Measurements from ENCODE around the gene LTV1. TPM values are rescaled to one million over a fixed set of nuclear protein-coding genes. Genes with fewer than 3 reads are reported as not detected.

Gene LTV1
- total and polyA plus RNA-seq, 2 of the 8 experiments (the other 6 are each of a cell fraction or from before 2014, with no cell fraction given) = 8.0 to 46.9 TPM

- H2BK5ac ChIP-seq (ENCODE audit: low read depth, low read length) = no peak overlapping the region
- no peak overlapping the region for H3K4me2 ChIP-seq (ENCODE audit: insufficient read depth in 1 of 2, low read depth in 2 of 2, low read length in 2 of 2)
- peaks cover 0 to 7% (median 0%) of the 10 kb centered on the region in 4 experiments; a peak in 2 of 7 replicates for H3K4me1 ChIP-seq (replicated peaks in 1 of 4; ENCODE audit: control insufficient read depth in 3 of 4, insufficient read depth in 4 of 4, low read length in 3 of 4)
- no peak overlapping the region for H2BK12ac ChIP-seq (ENCODE audit: low read depth, low read length)
- H2AK5ac ChIP-seq (ENCODE audit: low read depth, low read length) = no peak overlapping the region
- no peak overlapping the region for H4K91ac ChIP-seq (replicated peaks; ENCODE audit: insufficient read length, low read length)
- no peak overlapping the region for H2BK120ac ChIP-seq (replicated peaks; ENCODE audit: low read depth, low read length)
- no peak overlapping the region for H4K8ac ChIP-seq (ENCODE audit: extremely low read depth, insufficient read depth, low read length)
- no peak overlapping the region for H3K23ac ChIP-seq (ENCODE audit: insufficient read length)
- no peak overlapping the region for H3K27ac ChIP-seq (ENCODE audit: low read depth, low read length)
- no peak for DNase-seq (ENCODE audit: low read depth in 1 of 2, low spot score in 2 of 2)
- H3K27me3 ChIP-seq (replicated peaks in 1 of 4; ENCODE audit: control insufficient read depth in 3 of 4, extremely low read depth in 1 of 4, insufficient read depth in 3 of 4, low read length in 3 of 4) = no peaks in the 10 kb centered on the region
- H3K9ac ChIP-seq (replicated peaks in 1 of 4; ENCODE audit: extremely low read depth in 1 of 4, low read depth in 3 of 4, low read length in 3 of 4) = no peak overlapping the region
- H3K23me2 ChIP-seq (ENCODE audit: low read depth, low read length) = no peaks in the 10 kb centered on the region; the same call in 1 of the 2 replicates
- H3K4me3 ChIP-seq (ENCODE audit: extremely low read depth in 1 of 4, insufficient read depth in 2 of 4, low read depth in 3 of 4, low read length in 4 of 4) = no peak overlapping the region
- no peaks in the 10 kb centered on the region for H3K79me2 ChIP-seq (ENCODE audit: control insufficient read depth in 1 of 2, insufficient read depth in 2 of 2, low read length in 2 of 2)
- ChIA-PET CTCF (ENCODE audit: partially characterized antibody) (interaction anchor here (0.9 to 4.1 kb wide), 4 partner anchors 13 to 46 kb away, joined by 3 to 15 read pairs (median 8); no protein-coding TSS in a partner anchor), POLR2A (ENCODE audit: partially characterized antibody) (no interaction called here)
- FAIRE-seq = no peak
- H4K20me1 ChIP-seq (replicated peaks in 1 of 2; ENCODE audit: control insufficient read depth in 1 of 2, insufficient read depth in 2 of 2, low read length in 2 of 2) = no peaks in the 10 kb centered on the region
- no peak overlapping the region for H3K4ac ChIP-seq (replicated peaks; ENCODE audit: insufficient read length, low read depth, low read length)
- no peaks in the 10 kb centered on the region for H3K9me3 ChIP-seq (ENCODE audit: insufficient read depth in 2 of 2, low read depth in 1 of 2, low read length in 1 of 2)
- WGBS, 2 experiments (ENCODE audit: extremely low coverage in 1 of 2, insufficient coverage in 1 of 2, insufficient read length in 1 of 2, insufficient replicate concordance in 2 of 2, low coverage in 1 of 2, low lambda C conversion rate in 2 of 2, missing lambda C conversion rate in 1 of 2) = 81% methylated on average over 3 of the region's 3 CpGs; no CpG with 5 or more reads in 1 of the 2 experiments
- H3K56ac ChIP-seq (replicated peaks; ENCODE audit: insufficient read length, low read depth, low read length) = no peak overlapping the region
- H2AFZ ChIP-seq (ENCODE audit: low read length) = peak overlapping the region; percentile 40; the same call in 1 of the 2 replicates
- no peak overlapping the region for H2BK20ac ChIP-seq (ENCODE audit: low read length)
- no peak overlapping the region for H3K18ac ChIP-seq (ENCODE audit: extremely low read depth, low read length)
- H3K79me1 ChIP-seq (ENCODE audit: low read depth, low read length) = no peaks in the 10 kb centered on the region
- no peak overlapping the region for H2BK15ac ChIP-seq (ENCODE audit: low read length)
- H3K36me3 ChIP-seq (ENCODE audit: control insufficient read depth in 2 of 4, insufficient read depth in 4 of 4, low read length in 3 of 4) = no peaks in the 10 kb centered on the region
- no peak overlapping the region for H4K5ac ChIP-seq (ENCODE audit: insufficient read length, low read depth, low read length)
- H3K14ac ChIP-seq (ENCODE audit: insufficient read length) = no peak overlapping the region
- TF ChIP-seq HDAC2 (IDR thresholded peaks at IDR 0.05; ENCODE audit: borderline replicate concordance in 1 of 2, low read depth in 2 of 2, low read length in 2 of 2) = no peak
- TF ChIP-seq EZH2 (IDR thresholded peaks at IDR 0.05; ENCODE audit: low read depth, low read length, severe bottlenecking) = no peak
- TF ChIP-seq SIX5 (IDR thresholded peaks at IDR 0.05; ENCODE audit: low read depth, low read length) = no peak
- no peak for TF ChIP-seq EP300 (IDR thresholded peaks at IDR 0.05; ENCODE audit: borderline replicate concordance in 1 of 2, low read depth in 2 of 2, low read length in 2 of 2)
- no peak for TF ChIP-seq SIN3A (conservative IDR thresholded peaks at IDR 0.05 in 1 of 2, IDR thresholded peaks at IDR 0.05 in 1 of 2; ENCODE audit: low read depth in 1 of 2, low read length in 2 of 2)
- no peak for TF ChIP-seq CREB1 (IDR thresholded peaks at IDR 0.05)
- no peak for TF ChIP-seq CBX8 (IDR thresholded peaks at IDR 0.05; ENCODE audit: borderline replicate concordance, low read depth, low read length)
- TF ChIP-seq POLR2AphosphoS5 (IDR thresholded peaks at IDR 0.05; ENCODE audit: low read depth, low read length) = no peak
- no peak for TF ChIP-seq SUZ12 (IDR thresholded peaks at IDR 0.05; ENCODE audit: low read length)
- no peak for TF ChIP-seq TAF7 (optimal IDR thresholded peaks at IDR 0.05; ENCODE audit: borderline replicate concordance, low read depth, low read length)
- TF ChIP-seq CHD1 (IDR thresholded peaks at IDR 0.05; ENCODE audit: low read depth, low read length) = no peak
- TF ChIP-seq JUND (IDR thresholded peaks at IDR 0.05; ENCODE audit: low read length) = no peak
These were observed 53.2 kb downstream of the LTV1 start for GRCh38 chr6:143896126-143896860.

Data from H1 (cell line).